WTC11 (cell line): ENCODE data around the gene HKDC1. TPM values are rescaled to one million over a fixed set of nuclear protein-coding genes. Genes with fewer than 3 reads are reported as not detected.

Experiments
- ATAC-seq: fragments of 200-7000 bp; cut with Tn5 transposase; 2 replicates; pipeline ENCODE4 v1.10.0; 2021; ENCODE audit warnings: mild to moderate bottlenecking, moderate library complexity
- CTCF ChIA-PET: fragments of 300-600 bp; sonication (Branson Sonifier 250); formaldehyde crosslinking; loops from one replicate; lab custom pipeline; 2021; ENCODE audit warnings: antibody characterized with exemption; lab: Charles Lee
- POLR2A ChIA-PET: fragments of 350-600 bp; sonication (Branson Sonifier 250); formaldehyde crosslinking; loops from one replicate; lab custom pipeline; 2021; ENCODE audit warnings: antibody characterized with exemption; lab: Charles Lee
- DNase-seq: peaks from one replicate; pipeline ENCODE4 v3.0.0; 2021; ENCODE audit warnings: low spot score
- H3K27ac Mint-ChIP-seq: 2 replicates; pipeline ENCODE4 v1.8.0; 2021; ENCODE audit warnings: mixed read lengths
- H3K27me3 Mint-ChIP-seq: 2 replicates; pipeline ENCODE4 v1.8.0; 2021; ENCODE audit warnings: low read depth, mild to moderate bottlenecking, moderate library complexity, mixed read lengths
- H3K36me3 Mint-ChIP-seq: 2 replicates; pipeline ENCODE4 v1.8.0; 2021; ENCODE audit warnings: mixed read lengths
- H3K4me1 Mint-ChIP-seq: 2 replicates; pipeline ENCODE4 v1.8.0; 2022; ENCODE audit warnings: mixed read lengths
- H3K4me3 Mint-ChIP-seq: 2 replicates; pipeline ENCODE4 v1.8.0; 2021; ENCODE audit warnings: mild to moderate bottlenecking, moderate library complexity, mixed read lengths
- H3K9me3 Mint-ChIP-seq: 2 replicates; pipeline ENCODE4 v1.8.0; 2021; ENCODE audit warnings: mixed read lengths
- CBFB ChIP-seq: sonication (generic); formaldehyde crosslinking; IDR thresholded peaks from 2 replicates; pipeline ENCODE4 v1.8.1; 2022; ENCODE audit warnings: mild to moderate bottlenecking, low read depth, missing genetic modification reagents
- ELF4 ChIP-seq: sonication (generic); formaldehyde crosslinking; IDR thresholded peaks from 2 replicates; pipeline ENCODE4 v1.8.1; 2022; ENCODE audit warnings: low read depth, mild to moderate bottlenecking, moderate library complexity, missing genetic modification reagents
- FOXP1 ChIP-seq: sonication (generic); formaldehyde crosslinking; IDR thresholded peaks from 2 replicates; pipeline ENCODE4 v1.8.0; 2022; ENCODE audit warnings: missing genetic modification reagents, mild to moderate bottlenecking, moderate library complexity, borderline replicate concordance
- GABPB1 ChIP-seq: sonication (generic); formaldehyde crosslinking; IDR thresholded peaks from 2 replicates; pipeline ENCODE4 v1.8.1; 2023; ENCODE audit warnings: mild to moderate bottlenecking, missing genetic modification reagents
- GTF2I ChIP-seq: fragments of 250-450 bp; sonication (Bioruptor Pico); conservative IDR thresholded peaks from 2 replicates; pipeline ENCODE4 v1.4.0; 2021; ENCODE audit warnings: mild to moderate bottlenecking
- HMGA2 ChIP-seq: fragments of 250-450 bp; sonication (Bioruptor Pico); IDR thresholded peaks from 2 replicates; pipeline ENCODE4 v1.4.0; 2021; ENCODE audit warnings: mild to moderate bottlenecking, moderate library complexity
- MXD4 ChIP-seq: fragments of 250-450 bp; sonication (Bioruptor Pico); IDR thresholded peaks from 2 replicates; pipeline ENCODE4 v1.8.0; 2021; ENCODE audit warnings: mild to moderate bottlenecking, moderate library complexity, borderline replicate concordance
- MYBL2 ChIP-seq: sonication (generic); formaldehyde crosslinking; IDR thresholded peaks from 2 replicates; pipeline ENCODE4 v1.8.1; 2023; ENCODE audit warnings: mild to moderate bottlenecking, moderate library complexity, missing genetic modification reagents
- NFATC4 ChIP-seq: fragments of 250-450 bp; sonication (Bioruptor Pico); IDR thresholded peaks from 2 replicates; pipeline ENCODE4 v1.9.0; 2021; ENCODE audit warnings: mild to moderate bottlenecking
- NFYB ChIP-seq: sonication (generic); formaldehyde crosslinking; conservative IDR thresholded peaks from 2 replicates; pipeline ENCODE4 v1.8.0; 2022; ENCODE audit warnings: low read depth, missing genetic modification reagents
- SMAD4 ChIP-seq: sonication (generic); formaldehyde crosslinking; IDR thresholded peaks from 2 replicates; pipeline ENCODE4 v1.8.0; 2022; ENCODE audit warnings: mild to moderate bottlenecking, missing genetic modification reagents
- TEAD1 ChIP-seq: sonication (generic); formaldehyde crosslinking; IDR thresholded peaks from 2 replicates; pipeline ENCODE4 v1.8.0; 2022; ENCODE audit warnings: mild to moderate bottlenecking, missing genetic modification reagents
- TEAD4 ChIP-seq: sonication (generic); formaldehyde crosslinking; IDR thresholded peaks from 2 replicates; pipeline ENCODE4 v1.8.0; 2022; ENCODE audit warnings: mild to moderate bottlenecking, missing genetic modification reagents
- ZBTB21 ChIP-seq: sonication (generic); formaldehyde crosslinking; IDR thresholded peaks from 2 replicates; pipeline ENCODE4 v1.8.1; 2023; ENCODE audit warnings: mild to moderate bottlenecking, missing genetic modification reagents, borderline replicate concordance
- total RNA-seq: library from RNA; stranded (reverse); gene quantifications from 3 replicates; pipeline ENCODE4 v1.2.3, GENCODE V29; 2021
- TF ChIP-seq, protein P1 (sequence below): sonication (generic); formaldehyde crosslinking; IDR thresholded peaks from 2 replicates; pipeline ENCODE4 v1.8.1; 2023; ENCODE audit warnings: mild to moderate bottlenecking, missing genetic modification reagents, borderline replicate concordance
- TF ChIP-seq, protein P2 (sequence below): fragments of 250-450 bp; sonication (Bioruptor Pico); IDR thresholded peaks from 2 replicates; pipeline ENCODE4 v1.8.0; 2021; ENCODE audit warnings: mild to moderate bottlenecking
- TF ChIP-seq, protein P3 (sequence below): fragments of 250-450 bp; sonication (Bioruptor Pico); IDR thresholded peaks from 2 replicates; pipeline ENCODE4 v1.9.0; 2021; ENCODE audit warnings: mild to moderate bottlenecking, borderline replicate concordance
- TF ChIP-seq, protein P4 (sequence below): fragments of 250-450 bp; sonication (Bioruptor Pico); IDR thresholded peaks from 2 replicates; pipeline ENCODE4 v1.9.0; 2021; ENCODE audit warnings: mild to moderate bottlenecking

Gene HKDC1
- total RNA-seq, 1 experiment from 2014 or later = 0.09 TPM

DNA sequence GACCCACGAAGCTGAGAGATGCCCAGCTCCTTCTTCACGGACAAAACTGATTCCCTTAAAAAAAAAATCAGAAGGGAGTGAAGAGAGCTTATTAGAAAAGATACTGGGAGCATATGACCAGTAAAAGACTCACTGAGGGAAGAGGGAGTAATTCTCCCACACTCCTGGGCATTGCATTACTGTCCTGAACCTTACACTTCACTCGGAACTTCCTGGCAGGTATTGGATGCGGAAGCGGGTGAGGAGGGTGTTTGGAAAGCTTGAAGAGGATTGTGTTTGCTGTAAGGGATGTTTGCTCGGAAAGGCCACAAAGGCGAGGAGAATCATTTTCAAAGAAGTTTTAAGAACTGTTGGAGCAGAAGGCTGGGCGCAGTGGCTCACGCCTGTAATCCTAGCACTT lies 375 bp downstream of the HKDC1 start:
- H3K4me1 Mint-ChIP-seq = peaks cover 13% of the 10 kb centered on the region
- TF ChIP-seq ZBTB21 (no peak), NFYB (CRISPR knock-in tag) (no peak), MXD4 (CRISPR knock-in tag) (no peak), ELF4 (no peak), FOXP1 (no peak), CBFB (CRISPR knock-in tag) (no peak), MYBL2 (no peak), TEAD1 (CRISPR knock-in tag) (no peak), SMAD4 (CRISPR knock-in tag) (no peak), NFATC4 (CRISPR knock-in tag) (no peak), HMGA2 (CRISPR knock-in tag) (no peak), GTF2I (CRISPR knock-in tag) (no peak)
- TF ChIP-seq, protein P1, sequence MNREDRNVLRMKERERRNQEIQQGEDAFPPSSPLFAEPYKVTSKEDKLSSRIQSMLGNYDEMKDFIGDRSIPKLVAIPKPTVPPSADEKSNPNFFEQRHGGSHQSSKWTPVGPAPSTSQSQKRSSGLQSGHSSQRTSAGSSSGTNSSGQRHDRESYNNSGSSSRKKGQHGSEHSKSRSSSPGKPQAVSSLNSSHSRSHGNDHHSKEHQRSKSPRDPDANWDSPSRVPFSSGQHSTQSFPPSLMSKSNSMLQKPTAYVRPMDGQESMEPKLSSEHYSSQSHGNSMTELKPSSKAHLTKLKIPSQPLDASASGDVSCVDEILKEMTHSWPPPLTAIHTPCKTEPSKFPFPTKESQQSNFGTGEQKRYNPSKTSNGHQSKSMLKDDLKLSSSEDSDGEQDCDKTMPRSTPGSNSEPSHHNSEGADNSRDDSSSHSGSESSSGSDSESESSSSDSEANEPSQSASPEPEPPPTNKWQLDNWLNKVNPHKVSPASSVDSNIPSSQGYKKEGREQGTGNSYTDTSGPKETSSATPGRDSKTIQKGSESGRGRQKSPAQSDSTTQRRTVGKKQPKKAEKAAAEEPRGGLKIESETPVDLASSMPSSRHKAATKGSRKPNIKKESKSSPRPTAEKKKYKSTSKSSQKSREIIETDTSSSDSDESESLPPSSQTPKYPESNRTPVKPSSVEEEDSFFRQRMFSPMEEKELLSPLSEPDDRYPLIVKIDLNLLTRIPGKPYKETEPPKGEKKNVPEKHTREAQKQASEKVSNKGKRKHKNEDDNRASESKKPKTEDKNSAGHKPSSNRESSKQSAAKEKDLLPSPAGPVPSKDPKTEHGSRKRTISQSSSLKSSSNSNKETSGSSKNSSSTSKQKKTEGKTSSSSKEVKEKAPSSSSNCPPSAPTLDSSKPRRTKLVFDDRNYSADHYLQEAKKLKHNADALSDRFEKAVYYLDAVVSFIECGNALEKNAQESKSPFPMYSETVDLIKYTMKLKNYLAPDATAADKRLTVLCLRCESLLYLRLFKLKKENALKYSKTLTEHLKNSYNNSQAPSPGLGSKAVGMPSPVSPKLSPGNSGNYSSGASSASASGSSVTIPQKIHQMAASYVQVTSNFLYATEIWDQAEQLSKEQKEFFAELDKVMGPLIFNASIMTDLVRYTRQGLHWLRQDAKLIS (CRISPR knock-in tag) = no peak
- TF ChIP-seq, protein P2, sequence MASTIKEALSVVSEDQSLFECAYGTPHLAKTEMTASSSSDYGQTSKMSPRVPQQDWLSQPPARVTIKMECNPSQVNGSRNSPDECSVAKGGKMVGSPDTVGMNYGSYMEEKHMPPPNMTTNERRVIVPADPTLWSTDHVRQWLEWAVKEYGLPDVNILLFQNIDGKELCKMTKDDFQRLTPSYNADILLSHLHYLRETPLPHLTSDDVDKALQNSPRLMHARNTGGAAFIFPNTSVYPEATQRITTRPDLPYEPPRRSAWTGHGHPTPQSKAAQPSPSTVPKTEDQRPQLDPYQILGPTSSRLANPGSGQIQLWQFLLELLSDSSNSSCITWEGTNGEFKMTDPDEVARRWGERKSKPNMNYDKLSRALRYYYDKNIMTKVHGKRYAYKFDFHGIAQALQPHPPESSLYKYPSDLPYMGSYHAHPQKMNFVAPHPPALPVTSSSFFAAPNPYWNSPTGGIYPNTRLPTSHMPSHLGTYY (CRISPR knock-in tag) = no peak
- TF ChIP-seq, protein P3, sequence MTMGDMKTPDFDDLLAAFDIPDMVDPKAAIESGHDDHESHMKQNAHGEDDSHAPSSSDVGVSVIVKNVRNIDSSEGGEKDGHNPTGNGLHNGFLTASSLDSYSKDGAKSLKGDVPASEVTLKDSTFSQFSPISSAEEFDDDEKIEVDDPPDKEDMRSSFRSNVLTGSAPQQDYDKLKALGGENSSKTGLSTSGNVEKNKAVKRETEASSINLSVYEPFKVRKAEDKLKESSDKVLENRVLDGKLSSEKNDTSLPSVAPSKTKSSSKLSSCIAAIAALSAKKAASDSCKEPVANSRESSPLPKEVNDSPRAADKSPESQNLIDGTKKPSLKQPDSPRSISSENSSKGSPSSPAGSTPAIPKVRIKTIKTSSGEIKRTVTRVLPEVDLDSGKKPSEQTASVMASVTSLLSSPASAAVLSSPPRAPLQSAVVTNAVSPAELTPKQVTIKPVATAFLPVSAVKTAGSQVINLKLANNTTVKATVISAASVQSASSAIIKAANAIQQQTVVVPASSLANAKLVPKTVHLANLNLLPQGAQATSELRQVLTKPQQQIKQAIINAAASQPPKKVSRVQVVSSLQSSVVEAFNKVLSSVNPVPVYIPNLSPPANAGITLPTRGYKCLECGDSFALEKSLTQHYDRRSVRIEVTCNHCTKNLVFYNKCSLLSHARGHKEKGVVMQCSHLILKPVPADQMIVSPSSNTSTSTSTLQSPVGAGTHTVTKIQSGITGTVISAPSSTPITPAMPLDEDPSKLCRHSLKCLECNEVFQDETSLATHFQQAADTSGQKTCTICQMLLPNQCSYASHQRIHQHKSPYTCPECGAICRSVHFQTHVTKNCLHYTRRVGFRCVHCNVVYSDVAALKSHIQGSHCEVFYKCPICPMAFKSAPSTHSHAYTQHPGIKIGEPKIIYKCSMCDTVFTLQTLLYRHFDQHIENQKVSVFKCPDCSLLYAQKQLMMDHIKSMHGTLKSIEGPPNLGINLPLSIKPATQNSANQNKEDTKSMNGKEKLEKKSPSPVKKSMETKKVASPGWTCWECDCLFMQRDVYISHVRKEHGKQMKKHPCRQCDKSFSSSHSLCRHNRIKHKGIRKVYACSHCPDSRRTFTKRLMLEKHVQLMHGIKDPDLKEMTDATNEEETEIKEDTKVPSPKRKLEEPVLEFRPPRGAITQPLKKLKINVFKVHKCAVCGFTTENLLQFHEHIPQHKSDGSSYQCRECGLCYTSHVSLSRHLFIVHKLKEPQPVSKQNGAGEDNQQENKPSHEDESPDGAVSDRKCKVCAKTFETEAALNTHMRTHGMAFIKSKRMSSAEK (CRISPR knock-in tag) = no peak
- ATAC-seq (no peak), DNase-seq (no peak)
- no peaks in the 10 kb centered on the region for H3K27me3 Mint-ChIP-seq
- H3K27ac Mint-ChIP-seq = no peak overlapping the region
- CTCF ChIA-PET = interaction anchor here (0.9 kb wide), 1 partner anchor 186 kb away, joined by 3 read pairs; no protein-coding TSS in a partner anchor
- no peaks in the 10 kb centered on the region for H3K36me3 Mint-ChIP-seq
- POLR2A ChIA-PET = no interaction called here
- H3K9me3 Mint-ChIP-seq = no peaks in the 10 kb centered on the region
- no peak overlapping the region for H3K4me3 Mint-ChIP-seq

DNA sequence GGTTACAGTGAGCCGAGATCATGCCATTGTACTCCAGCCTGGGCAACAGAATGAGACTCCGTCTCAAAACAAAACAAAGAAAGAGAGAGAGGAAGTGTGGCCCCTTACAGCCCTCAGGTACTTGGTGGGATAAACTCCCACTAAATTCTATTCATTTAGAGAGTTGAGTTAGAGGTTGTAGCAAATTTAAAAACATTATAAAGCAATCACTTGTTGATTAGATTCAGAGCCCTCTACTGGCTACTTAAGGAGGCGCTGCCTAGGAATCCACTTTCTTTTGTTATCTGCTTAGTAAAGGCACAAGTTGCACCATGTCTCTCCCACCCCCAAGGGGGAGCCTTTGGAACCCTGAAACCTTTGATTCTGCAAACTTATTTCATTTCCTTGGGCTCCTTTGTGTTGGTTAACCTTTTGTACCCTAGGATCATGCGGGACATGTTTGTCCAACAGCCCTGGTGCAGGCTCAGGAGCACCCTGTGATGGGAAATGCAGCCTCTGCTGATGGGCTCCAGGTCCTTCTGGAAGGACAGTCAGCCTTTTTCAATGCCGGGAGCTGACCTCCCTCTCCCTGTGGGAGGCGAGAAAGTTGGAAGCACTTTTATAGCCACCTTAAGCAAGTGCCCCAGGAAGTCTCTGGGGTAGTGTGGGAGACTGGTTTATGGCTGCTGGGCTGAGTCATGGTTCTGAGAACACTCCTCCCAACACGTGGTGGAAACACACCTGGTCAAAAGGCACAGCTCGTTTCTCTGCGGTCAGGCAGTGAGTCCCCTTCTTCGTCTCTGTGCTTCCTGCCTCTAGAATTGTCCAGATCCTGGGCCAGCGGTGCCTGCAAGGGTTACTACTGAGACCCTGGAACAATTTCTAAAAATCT lies 2.3 kb downstream of the HKDC1 start:
- H3K36me3 Mint-ChIP-seq = no peaks in the 10 kb centered on the region
- no peak overlapping the region for H3K27ac Mint-ChIP-seq
- no peaks in the 10 kb centered on the region for H3K27me3 Mint-ChIP-seq
- H3K4me1 Mint-ChIP-seq = peaks cover 16% of the 10 kb centered on the region
- DNase-seq = peak; percentile 43
- no peak overlapping the region for H3K4me3 Mint-ChIP-seq
- no peaks in the 10 kb centered on the region for H3K9me3 Mint-ChIP-seq
- CTCF ChIA-PET = interaction anchor here (0.6 to 1.1 kb wide), 15 partner anchors 8 to 395 kb away, joined by 3 to 7 read pairs (median 4); partner anchors contain the start of gene STOX1
- peak; percentile 88 for ATAC-seq
- POLR2A ChIA-PET = no interaction called here
- TF ChIP-seq, protein P3 (CRISPR knock-in tag) = 0 out of 2 replicates have a peak, but pooled peaks have one; percentile 21
- TF ChIP-seq, protein P4, sequence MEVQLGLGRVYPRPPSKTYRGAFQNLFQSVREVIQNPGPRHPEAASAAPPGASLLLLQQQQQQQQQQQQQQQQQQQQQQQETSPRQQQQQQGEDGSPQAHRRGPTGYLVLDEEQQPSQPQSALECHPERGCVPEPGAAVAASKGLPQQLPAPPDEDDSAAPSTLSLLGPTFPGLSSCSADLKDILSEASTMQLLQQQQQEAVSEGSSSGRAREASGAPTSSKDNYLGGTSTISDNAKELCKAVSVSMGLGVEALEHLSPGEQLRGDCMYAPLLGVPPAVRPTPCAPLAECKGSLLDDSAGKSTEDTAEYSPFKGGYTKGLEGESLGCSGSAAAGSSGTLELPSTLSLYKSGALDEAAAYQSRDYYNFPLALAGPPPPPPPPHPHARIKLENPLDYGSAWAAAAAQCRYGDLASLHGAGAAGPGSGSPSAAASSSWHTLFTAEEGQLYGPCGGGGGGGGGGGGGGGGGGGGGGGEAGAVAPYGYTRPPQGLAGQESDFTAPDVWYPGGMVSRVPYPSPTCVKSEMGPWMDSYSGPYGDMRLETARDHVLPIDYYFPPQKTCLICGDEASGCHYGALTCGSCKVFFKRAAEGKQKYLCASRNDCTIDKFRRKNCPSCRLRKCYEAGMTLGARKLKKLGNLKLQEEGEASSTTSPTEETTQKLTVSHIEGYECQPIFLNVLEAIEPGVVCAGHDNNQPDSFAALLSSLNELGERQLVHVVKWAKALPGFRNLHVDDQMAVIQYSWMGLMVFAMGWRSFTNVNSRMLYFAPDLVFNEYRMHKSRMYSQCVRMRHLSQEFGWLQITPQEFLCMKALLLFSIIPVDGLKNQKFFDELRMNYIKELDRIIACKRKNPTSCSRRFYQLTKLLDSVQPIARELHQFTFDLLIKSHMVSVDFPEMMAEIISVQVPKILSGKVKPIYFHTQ (CRISPR knock-in tag) = no peak
- TF ChIP-seq GABPB1 (CRISPR knock-in tag) = 0 out of 2 replicates have a peak, but pooled peaks have one; percentile 11
- no peak for TF ChIP-seq TEAD4 (CRISPR knock-in tag)
